Ovary (tissue), 9 donors: ENCODE data around the gene NAT14. TPM values are rescaled to one million over a fixed set of nuclear protein-coding genes. Genes with fewer than 3 reads are reported as not detected.

Experiments used
- DNase-seq, 5 donors: peaks; one replicate each; pipeline ENCODE4 v3.0.0-alpha.2; 2019 to 2020
- H3K27ac ChIP-seq, 2 donors: fragments of 200-600 bp; one replicate each; pipeline versions ENCODE4 v1.5.1 to v1.8.0; 2019 to 2022
- H3K27me3 ChIP-seq: fragments of 200-600 bp; one replicate; pipeline ENCODE4 v1.8.0; 2022
- H3K36me3 ChIP-seq: fragments of 200-600 bp; sonication (generic); one replicate; pipeline ENCODE4 v1.5.1; 2019
- H3K4me1 ChIP-seq: one replicate; pipeline ENCODE4 v1.8.1; 2013; ENCODE audit warnings: mild to moderate bottlenecking, moderate library complexity; ENCODE audit not compliant: insufficient read depth
- H3K4me3 ChIP-seq: fragments of 200-600 bp; sonication (generic); one replicate; pipeline ENCODE4 v1.5.1; 2017
- H3K9me3 ChIP-seq, 2 donors: fragments of 200-600 bp in 1 of 2; sonication (generic) in 1 of 2; one replicate each; pipeline versions ENCODE4 v1.5.1 to v1.8.1; 2013 to 2019; ENCODE audit warnings: mild to moderate bottlenecking in 1 of 2, moderate library complexity in 1 of 2
- CTCF ChIP-seq, 3 donors: fragments of 450-650 bp in 2 of 3; fragments of 200-600 bp in 1 of 3; IDR thresholded peaks; one replicate each; pipeline versions ENCODE4 v1.5.1 to v1.8.0; 2016 to 2022; ENCODE audit warnings: antibody characterized with exemption in 3 of 3, mild to moderate bottlenecking in 1 of 3
- EP300 ChIP-seq: sonication (generic); formaldehyde crosslinking; IDR thresholded peaks from one replicate; pipeline ENCODE4 v1.6.1; 2017; ENCODE audit warnings: antibody characterized with exemption
- POLR2A ChIP-seq: fragments of 450-650 bp; IDR thresholded peaks from one replicate; pipeline ENCODE4 v1.6.1; 2017; ENCODE audit warnings: antibody characterized with exemption, mild to moderate bottlenecking, moderate library complexity
- WGBS, 3 donors: extraction: QIAGEN DNeasy Blood & Tissue Kit in 1 of 3; methylation state at CpG; one replicate each; pipeline versions ENCODE4 v1.1.5 to v1.1.7; 2013 to 2017; 5-methylcytosine and 5-hydroxymethylcytosine counted together
- intact Hi-C, 4 donors: fragments of 100-400 bp; cut with DNase I; formaldehyde crosslinking; loops; one replicate each; pipeline versions ENCODE4 v1.11.0 to v1.15.1; 2022 to 2023
- polyA plus RNA-seq, 2 donors: library from polyadenylated mRNA; stranded (reverse); fragments of 200-250 nt in 1 of 2; fragments of 350-450 nt in 1 of 2; fragmentation: Illumina TruSeq in 1 of 2; extraction: RNeasy Lipid Tissue Mini Kit (QIAGEN cat#74804) in 1 of 2; gene quantifications; one replicate each; pipeline ENCODE4 v1.2.3, GENCODE V29; 2013 to 2014
- total RNA-seq, 7 donors: library from RNA; depleted of rRNA in 2 of 7; stranded (reverse); fragments of >200 nt in 2 of 7; fragmentation: NEBNext Ultra II Directional in 3 of 7; extraction: Animal tissue kit (Norgen Biotek cat#: 25700) in 3 of 7; gene quantifications; one replicate each; pipeline versions ENCODE4 v1.1.0 to v1.2.4, GENCODE V29; 2016 to 2023
- donor health status: DM: no; HTN: no; CAD: no; lungs with moderate emphysema.
- donor health status: DM: no; HTN: no; CAD: no.
- donor health status: Bipolar disorder and iron deficiency.
- donor health status: DM: yes; HTN: yes; CAD: no.
- donor health status: DM: no; HTN: no; CAD: no.
- donor health status: DM: yes; HTN: yes; CAD: no.

The NAT14 gene
- total and polyA plus RNA-seq, 9 donors = 3.2 to 40.4 (median 23.5) TPM

DNA sequence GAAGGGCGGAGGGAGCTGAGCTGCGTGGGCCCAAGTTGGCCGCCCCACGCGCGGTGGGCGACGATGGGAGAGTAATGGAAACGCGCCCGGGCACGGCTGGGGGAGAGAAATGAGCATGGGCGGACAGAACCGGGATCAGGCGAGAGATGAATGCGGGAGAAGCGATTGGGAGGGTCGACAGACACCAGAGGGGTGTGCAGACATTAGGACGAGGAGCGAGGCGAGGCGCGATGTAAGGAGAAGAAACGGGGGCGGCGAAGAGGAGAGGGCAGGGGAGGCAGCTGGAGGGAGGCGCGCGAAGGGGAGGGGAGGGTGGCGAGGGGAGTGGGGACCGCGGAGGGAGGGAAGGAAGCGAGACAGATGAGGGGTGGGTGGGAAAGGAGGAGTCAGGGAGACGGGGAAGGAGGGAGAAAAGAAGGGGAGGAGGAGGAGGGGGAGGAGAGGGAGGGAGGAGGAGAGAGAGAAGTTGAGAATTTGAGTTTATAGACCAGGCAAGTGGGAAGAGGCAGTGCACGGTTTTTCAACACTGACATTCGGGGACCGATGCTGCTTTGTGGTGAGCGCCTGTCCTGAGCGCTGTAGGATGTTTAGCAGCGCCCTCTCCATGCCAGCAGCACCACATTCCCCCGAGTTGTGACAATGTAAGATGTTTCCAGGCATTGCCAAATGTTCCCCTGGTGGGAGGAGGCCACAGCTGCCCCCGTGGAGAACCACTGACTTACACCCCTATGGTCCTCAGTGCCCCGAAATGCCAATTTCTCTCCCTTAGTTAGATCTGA is 41.8 kb upstream of the NAT14 start, which contains the start of gene SHISA7:
Gene SHISA7 (minus strand): TSS at position 256 of the 779 bp plus-strand sequence. CDS start 437 bp downstream, outside the sequence.
- Histone ChIP-seq H3K4me1 (no peaks in the 10 kb centered on the region), H3K27ac (no peak within 1 kb of the TSS), H3K9me3 (no peaks in the 10 kb centered on the region), H3K27me3 (no peaks in the 10 kb centered on the region), H3K4me3 (no peak within 1 kb of the TSS), H3K36me3 (no peaks in the 10 kb centered on the region)
- DNase-seq = no peak
- WGBS, 3 donors = 1 to 2% (median 1%) methylated on average over 43 of the region's 43 CpGs
- TF ChIP-seq POLR2A (no peak), CTCF (IDR thresholded peaks at IDR 0.05) (no peak), EP300 (no peak)
- intact Hi-C loops = no loop called here

GRCh38 chr19:55443824-55444480 is 41.0 kb upstream of the NAT14 start:
- no peak for DNase-seq
- Histone ChIP-seq H3K4me1 (no peaks in the 10 kb centered on the region), H3K27me3 (no peaks in the 10 kb centered on the region), H3K9me3 (no peaks in the 10 kb centered on the region), H3K27ac (no peak overlapping the region), H3K36me3 (no peaks in the 10 kb centered on the region), H3K4me3 (no peak overlapping the region)
- TF ChIP-seq POLR2A (no peak), EP300 (no peak), CTCF (IDR thresholded peaks at IDR 0.05) (no peak)
- WGBS, 3 donors = 25 to 37% (median 29%) methylated on average over 18 of the region's 18 CpGs
- intact Hi-C loops = no loop called here

- TF ChIP-seq CTCF (IDR thresholded peaks at IDR 0.05) (no peak), EP300 (no peak), POLR2A (no peak)
- intact Hi-C loops = no loop called here
- H3K27me3 ChIP-seq = no peaks in the 10 kb centered on the region
- H3K9me3 ChIP-seq = no peaks in the 10 kb centered on the region
- no peak overlapping the region for H3K27ac ChIP-seq
- no peak overlapping the region for H3K4me3 ChIP-seq
- H3K4me1 ChIP-seq = no peaks in the 10 kb centered on the region
- WGBS, 3 donors = 35 to 50% (median 45%) methylated on average over 11 of the region's 11 CpGs
- H3K36me3 ChIP-seq = no peaks in the 10 kb centered on the region
- DNase-seq = no peak
These were observed 40.3 kb upstream of the NAT14 start for GRCh38 chr19:55444646-55445045.

DNA sequence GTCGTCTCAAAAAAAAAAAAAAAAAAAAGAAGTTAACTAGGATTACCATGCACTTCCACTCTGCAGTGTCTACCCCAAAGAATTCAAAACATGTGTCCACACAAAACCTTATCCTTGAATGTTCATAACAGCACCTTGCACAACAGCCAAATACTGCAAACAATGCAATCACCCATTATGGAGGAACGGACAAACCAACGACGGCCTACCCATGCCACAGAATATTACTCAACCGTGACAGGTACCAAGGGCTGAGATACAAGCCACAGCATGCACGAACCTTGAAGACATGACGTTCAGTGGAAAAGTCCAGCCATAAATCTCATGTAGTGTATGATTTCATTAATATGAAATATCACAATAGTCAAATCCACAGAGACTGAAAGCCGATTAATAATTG is 38.9 kb upstream of the NAT14 start:
- H3K36me3 ChIP-seq = no peaks in the 10 kb centered on the region
- intact Hi-C loops = no loop called here
- WGBS, 3 donors = 56 to 69% (median 59%) methylated on average over 8 of the region's 8 CpGs

More for the DNA sequence above, 38.9 kb upstream of the NAT14 start:
- H3K4me3 ChIP-seq = no peak overlapping the region
- no peak for DNase-seq
- TF ChIP-seq POLR2A = no peak
- no peak for TF ChIP-seq CTCF (IDR thresholded peaks at IDR 0.05)
- no peak for TF ChIP-seq EP300
- H3K9me3 ChIP-seq = no peaks in the 10 kb centered on the region
- H3K4me1 ChIP-seq = no peaks in the 10 kb centered on the region
- H3K27ac ChIP-seq = no peak overlapping the region
- H3K27me3 ChIP-seq = no peaks in the 10 kb centered on the region
